ENCODE data around the gene ILK.

ILK gene

DNA sequence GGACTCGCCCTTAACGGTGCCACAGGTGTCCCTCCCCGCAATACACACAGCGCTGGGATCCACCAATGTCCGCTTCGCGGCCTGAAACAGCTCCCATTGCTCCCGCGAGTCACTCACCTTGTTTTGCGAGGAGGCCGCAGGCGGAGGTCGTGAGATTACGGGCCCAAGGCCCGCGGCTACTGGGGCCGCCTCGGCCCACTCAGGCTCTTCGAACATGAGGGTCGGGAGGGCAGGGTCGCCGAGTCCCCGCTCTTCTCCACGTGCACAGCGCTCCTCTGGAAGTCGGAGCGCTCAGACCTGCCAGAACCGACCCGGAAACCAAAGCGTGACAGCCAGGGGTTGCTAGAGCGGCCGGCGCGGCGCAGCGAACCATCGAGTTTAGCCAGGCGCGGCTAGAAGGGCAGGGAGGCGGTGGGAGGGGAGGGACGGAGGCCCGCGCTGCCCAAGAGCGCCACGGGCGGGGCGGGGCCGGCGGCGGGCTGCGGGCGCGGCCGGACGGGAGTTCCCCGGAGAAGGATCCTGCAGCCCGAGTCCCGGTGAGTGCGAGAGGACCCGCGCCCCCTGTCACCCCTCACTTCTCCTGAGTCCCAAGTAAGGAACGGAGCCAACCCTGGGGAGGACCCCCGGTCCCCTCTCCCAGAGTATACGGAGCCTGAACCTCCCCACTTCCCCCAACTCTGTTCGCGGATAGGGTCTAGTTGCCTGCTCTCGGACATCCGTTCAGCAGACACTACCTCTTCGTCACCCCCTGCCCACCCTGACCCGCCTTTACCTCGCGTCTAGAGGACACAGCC is at the start of gene ILK, which contains the start of gene RRP8:
Gene ILK (plus strand): TSS at position 488 of the 794 bp plus-strand sequence. CDS start 498 bp downstream, outside the sequence.
Gene RRP8 (minus strand): TSS at position 330 of the 794 bp plus-strand sequence. CDS start 114 bp downstream, at position 216.
- peak; percentile 92 for DNase-seq

DNA sequence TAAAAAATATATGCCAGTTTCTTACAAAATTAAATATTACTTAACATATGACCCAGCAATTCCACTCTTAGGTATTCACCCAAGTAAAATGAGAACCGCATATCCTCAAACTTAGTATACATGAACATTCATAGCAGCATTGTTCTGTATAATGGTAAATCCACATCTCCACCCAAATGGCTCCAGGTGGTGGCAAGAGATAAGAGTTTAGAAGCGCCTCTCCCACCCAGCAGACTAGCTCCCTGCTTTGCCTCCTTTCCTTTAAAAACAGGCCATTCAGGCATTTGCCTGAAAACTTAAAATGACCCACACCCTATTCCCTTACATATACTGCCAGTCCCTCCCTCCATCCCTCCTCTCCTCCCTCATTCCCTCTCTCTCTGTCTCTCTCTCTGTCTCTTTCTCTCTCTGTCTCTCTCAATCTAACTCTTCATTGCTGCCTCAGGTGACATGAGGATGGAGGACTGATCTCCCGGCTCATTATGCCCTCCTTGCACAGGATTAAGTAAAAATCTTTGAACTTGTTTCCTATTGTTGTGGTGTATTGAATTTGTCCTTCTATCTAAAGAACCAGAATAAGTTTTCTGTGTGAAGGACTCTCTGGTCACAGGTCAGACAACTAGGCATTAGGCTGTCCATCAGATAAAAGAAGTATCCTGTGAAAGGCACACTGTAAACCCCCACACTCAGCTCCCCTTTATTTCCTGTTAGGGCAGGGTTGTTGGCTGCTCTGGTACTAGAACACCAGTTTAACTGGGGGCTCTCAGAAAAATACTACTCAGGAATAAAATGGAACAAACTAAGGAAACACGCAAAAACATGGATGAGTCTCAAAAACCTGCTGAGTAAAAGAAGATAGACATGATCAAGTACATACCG is 48.5 kb upstream of the ILK start:
- no peak for DNase-seq

DNA sequence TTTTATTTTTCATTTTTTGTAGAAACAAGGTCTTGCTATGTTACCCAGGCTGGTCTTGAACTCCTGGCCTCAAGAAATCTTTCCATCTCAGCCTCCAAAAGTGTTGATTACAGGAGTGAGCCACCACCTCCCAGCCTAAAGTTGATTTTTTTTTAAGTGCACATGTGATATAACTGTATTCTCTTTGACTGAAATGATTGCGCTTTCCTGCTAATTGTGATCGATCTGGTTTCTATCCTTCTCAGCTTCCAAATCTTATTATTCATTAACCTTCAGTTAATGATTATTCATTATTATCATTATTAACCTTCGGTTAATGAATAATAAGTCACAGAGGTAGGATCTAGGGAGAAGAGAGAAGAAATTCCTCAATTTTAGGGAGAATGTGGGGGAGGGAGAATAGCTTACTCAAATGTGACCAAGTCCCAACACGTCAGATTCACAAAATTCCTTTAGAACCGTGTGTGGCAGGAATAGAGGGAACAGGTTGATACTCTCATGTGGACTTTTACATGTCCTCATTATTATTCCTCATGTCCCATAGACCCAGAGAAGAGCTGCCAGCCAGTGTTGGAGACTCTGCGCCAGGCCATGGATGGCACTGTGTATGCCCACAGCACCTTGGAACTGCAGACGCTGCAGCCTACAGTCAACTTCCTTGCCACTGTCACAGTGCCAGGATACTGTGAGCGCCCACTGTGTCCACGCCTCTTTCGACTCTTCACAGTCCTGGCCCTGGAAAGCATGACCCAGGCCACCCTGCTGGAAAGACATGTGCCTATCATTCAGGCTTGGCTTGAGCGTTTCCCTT is 47.2 kb upstream of the ILK start:
- DNase-seq: no peak

DNA sequence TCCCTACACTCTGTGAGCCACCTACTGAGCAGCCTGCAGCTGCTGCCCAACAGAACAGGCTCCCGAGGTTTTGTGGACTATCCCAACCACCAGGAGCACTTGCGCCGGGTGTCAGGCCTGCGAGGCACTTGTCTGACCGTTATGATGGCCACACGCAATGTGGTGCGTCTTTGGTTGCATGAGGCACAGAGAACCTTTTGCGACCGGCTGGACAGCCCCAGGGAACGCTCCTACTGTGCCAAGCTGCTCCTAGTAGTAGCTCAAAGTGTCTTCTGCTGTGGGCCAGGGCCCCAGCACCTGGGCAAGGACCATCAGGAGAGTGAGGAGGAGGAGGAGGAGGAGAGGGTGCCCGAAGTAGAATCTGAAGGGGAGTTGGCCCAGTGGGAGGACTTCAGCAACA is 46.5 kb upstream of the ILK start:
- DNase-seq: no peak

DNA sequence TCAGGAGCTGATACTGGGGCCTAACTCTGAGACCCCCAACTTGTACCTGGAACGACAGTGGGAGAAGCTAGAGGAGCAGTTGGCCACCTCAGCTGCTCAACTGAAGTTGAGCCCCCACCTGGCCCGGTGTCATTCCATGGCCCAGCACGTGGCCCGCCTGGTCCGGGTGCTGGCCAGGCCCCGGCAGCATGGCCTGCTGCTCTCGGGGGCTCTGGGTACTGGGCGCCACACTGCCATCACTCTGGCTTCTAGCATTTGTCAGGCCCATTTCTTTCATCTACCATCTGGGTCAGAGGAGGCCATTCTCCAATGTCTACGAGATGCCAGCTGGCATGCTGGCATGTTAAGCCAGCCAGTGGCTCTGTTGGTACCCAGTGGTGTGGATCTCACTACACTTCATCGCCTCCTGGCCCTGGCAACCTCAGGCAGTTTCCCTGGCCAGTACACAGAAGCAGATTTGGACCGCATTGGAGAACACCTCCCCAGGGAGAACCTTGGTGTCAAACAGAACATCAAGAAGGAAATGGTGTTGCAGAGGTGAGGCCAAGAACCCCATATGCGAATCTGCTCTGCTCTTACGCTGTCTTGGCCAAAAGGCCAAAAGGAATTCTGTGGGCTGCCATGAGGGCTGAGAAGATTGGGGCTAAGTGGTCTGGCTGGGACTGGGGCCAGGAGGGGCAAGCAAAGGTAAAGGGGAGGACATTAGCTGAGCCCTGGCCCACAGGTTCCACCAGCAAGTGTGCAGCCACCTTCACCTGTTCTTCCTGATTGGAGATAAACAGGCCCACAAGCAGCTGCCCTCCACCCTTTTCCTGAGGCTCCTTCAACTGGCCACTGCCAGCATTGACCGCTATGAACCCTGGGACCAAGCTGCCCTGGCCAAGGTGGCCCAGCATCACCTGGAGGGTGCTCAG is 45.6 kb upstream of the ILK start:
- no peak for DNase-seq

DNA sequence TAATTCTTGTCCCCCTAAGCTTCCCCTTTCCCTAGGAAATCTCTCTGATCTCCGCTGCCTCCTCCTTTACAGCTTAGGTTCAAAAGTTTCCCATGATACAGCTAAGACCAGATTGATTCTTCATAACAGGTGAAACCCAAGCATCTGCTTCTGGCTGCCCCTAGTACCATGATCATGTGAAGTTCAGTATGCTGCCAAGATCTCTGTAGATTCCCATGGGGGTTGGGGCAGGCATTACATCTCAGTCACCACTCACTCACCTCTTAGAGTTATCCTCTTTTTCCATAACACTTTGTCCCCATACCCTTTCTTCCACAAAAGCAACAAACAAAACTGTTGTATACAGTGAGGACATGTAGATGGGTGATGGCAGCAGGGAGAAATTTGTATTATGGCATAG is 44.2 kb upstream of the ILK start:
- DNase-seq: no peak

DNA sequence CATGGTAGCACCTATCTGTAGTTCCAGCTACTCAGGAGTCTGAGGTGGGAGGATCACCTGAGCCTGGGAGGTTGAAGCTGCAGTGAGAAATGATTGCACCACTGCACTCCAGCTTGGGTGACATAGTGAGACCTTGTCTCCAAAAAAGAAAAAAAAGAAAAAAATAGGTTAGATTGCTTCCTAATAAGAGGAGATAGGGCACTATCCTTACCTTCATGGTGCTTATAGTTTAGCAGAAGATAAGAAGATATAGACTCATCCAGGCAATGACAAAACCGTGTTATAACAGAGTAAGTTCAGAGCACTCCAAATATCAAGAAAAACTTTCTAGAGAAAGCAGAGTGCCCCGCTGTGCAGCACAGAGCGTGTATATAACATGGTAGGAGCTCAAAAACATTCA is 42.3 kb upstream of the ILK start:
- no peak for DNase-seq

DNA sequence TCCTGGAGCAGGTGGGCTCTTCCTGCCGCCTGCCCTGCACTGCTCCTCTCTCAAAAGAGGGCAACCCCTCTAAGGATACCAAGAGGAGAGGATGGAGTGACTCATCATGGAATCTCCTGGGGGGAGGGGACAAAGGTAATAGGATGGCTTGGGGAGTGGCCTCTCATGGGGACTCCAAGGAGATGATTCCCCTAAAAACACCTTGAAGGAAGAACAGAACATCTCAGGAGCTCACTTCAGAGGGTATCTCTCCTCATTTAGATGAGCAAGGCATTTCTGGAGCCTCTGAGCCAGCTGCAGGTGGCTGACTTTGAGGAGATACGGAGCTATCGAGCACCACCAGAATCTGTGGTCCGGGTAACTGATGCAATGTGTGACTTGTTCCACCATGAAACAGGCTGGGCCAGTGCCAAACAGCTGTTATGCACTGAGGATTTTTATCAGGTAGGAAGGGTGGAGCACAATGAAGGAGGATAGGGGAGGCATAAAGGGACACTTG is 40.4 kb upstream of the ILK start:
- no peak for DNase-seq

DNA sequence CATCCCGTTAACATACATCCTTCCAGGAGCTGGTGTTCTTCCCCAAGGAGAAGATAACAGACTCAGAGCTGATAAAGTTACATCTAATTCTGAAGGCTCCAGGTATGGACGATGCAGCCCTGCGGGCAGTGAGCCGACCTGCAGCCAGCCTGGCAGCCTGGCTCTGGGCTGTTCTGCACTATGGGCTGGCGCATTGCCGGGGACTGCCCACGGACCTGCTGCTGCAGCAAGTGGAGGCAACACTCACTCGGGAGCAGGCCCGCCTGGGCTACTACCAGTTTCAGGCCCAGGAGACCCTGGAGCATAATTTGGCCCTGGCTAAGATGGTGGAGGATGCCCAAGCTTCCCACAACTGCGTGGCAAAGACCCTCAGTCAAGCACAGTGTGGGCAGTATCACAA is 39.9 kb upstream of the ILK start:
- DNase-seq: no peak

DNA sequence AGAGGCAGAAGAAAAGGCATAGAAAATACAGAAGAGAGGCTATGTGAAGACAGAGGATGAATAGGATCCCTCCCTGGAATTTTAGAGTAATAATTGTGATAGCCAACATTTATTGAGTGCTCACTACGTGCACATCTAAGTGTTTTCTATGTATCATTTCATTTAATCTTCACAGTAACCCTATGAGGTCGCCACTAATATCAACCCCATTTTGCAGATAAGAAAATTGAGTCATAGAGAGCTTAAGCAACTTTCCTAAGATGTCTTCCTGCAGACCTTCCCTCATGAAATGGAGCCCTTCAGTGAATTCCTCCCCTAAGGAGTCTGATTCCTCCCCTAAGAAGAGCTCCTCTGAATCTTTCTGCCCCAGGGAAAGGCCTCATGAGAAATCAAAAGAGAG is 38.2 kb upstream of the ILK start:
- no peak for DNase-seq

DNA sequence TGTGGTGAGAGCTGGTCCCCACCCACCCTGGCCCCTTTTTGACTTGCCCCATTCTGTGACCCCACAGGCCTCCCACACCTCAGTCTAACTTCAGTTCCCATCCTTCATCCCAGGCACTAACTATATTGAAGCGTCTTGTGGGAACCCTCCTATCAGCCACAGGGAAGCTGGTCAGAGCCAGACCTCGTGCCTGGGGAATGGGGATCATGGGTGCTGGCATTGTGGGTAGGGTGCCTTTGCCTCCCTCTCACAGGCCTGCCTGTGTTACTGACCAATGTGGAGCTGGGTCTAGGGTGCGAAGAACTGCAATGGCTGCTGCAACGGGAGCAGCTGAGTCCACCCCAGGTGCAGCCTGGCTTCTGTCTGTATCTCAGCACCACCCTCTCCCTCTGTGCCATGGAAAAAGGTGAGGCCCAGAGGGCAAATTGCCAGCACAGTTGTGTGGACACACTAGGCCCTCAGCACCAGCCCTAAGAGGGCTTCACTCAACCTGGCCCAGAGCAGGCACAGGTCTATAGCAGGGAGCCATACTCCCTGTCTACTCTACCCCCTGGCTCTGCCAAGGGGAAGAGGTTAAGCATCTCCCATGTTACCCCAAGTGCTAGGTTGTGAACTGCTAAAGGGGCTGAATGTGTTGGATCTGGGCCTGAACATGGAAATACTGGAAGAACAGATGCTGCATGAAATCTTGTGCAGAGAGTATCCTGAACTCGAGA is 37.4 kb upstream of the ILK start:
- DNase-seq: no peak

DNA sequence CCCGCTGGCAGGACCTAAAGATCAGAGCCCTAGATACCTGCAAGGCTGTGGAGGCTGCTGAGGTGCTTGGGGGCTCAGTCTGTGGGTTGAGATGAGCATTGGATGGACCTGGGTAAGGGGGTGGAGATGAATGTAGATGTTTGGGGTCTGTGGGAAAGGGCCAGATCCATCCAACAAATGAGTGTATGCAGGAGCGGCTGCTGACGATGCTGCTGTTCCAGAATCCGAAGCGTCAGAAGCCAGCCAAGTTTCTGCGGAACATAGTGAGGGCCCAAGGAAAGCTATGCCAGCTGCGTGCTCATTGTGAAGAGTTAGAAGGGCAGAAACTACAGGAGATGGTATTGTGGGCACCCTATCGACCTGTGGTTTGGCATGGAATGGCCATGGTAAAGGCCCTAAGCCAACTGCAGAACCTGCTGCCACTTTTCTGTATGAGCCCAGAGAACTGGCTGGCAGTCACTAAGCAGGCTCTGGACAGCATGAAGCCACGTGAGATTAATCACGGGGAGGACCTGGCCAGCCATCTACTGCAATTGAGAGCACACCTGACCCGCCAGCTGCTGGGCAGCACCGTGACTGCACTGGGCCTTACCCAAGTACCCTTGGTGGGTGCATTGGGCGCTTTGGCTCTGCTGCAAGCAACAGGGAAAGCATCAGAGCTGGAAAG is 36.7 kb upstream of the ILK start:
- DNase-seq: no peak

DNA sequence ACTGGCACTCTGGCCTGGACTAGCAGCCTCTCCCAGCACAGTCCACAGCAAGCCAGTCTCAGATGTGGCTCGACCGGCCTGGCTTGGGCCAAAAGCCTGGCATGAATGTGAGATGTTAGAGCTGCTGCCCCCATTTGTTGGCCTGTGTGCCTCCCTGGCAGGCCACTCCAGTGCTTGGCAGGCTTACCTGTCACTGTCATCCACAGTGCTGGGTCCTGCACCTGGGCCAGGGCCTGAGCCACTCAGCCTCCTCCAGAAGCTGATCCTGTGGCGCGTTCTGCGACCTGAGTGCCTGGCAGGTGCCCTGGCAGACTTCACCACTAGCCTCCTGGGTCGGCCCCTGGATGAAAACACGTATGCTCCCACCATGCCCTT is 36.2 kb upstream of the ILK start:
- DNase-seq: no peak

DNA sequence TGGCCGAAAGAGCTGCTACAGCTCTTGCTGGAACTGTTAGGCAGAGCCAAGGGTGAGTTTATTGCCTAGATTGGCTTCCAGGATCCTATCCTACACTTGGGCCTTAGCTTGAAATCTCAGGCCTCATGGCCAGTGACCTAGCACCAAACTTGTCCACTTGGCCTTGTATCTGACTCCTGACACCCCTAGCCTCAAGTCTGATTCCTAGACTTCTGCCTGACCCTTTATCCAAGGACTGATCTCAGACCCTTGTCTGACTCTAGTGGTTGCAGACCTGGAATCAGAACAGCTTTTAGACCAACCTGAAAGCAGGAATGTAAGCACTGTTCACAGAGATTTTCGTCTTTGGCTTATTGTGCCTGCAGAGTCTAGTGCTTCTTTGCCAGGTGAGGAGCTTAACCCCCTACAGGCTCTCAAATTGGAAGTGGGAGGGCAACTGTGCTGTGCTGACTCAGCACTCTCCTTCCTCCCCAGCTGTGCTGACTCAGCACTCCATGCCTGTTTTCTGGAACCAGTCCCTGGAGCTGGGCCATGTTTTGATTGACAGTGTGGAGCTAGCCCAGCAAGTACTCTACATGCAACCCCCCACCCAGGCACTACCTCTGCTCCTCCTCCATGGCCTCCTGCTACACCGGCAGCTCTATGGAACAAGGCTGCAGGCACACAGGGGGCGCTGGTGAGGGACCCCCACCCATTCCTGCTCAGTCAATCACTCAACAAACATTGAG is 35.2 kb upstream of the ILK start:
- no peak for DNase-seq

DNA sequence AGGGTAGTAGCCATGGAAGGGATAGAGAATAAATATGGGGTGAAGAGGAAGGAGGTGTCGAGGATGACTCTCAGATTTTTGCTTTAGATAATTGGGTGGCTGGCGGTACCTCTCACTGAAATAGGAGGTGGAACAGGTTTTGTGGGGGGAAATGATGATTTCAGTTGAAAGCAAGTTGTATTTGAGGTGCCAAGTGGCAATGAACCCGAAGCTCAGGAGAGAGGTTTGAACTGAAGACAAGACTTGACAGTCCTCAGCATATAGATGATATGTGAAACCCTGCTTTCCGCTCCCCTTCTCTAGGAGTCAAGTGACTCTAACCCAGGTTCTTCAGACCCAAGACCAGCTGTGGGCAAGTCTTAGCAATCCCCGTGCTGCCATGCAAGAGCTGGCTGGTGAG is 33.9 kb upstream of the ILK start:
- no peak for DNase-seq

DNA sequence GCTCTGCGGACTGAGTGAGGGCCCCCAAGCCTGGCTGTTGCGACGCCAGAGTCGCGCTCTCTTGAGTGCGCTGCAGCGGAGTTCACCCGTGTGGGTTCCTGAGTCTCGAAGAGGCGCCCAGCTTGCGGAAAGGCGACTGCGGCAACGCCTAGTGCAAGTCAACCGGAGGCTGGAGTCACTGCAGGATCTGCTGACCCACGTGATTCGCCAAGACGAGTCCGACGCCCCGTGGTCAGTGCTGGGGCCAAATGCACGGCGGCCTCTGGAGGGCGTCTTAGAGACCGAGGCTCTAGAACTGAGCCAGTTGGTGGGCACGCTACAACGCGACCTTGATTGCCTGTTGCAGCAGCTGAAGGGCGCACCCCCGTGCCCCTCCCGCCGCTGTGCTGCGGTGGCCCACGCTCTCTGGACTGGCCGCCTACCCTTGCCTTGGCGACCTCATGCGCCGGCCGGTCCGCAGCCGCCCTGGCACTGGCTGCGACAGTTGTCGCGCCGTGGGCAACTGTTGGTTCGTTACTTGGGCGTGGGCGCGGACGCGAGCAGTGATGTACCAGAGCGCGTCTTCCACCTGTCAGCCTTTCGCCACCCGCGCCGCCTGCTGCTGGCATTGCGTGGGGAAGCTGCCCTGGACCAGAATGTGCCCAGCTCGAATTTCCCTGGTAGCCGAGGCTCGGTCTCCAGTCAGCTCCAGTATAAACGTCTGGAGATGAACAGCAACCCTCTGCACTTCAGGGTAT is 32.7 kb upstream of the ILK start:
- DNase-seq: no peak

DNA sequence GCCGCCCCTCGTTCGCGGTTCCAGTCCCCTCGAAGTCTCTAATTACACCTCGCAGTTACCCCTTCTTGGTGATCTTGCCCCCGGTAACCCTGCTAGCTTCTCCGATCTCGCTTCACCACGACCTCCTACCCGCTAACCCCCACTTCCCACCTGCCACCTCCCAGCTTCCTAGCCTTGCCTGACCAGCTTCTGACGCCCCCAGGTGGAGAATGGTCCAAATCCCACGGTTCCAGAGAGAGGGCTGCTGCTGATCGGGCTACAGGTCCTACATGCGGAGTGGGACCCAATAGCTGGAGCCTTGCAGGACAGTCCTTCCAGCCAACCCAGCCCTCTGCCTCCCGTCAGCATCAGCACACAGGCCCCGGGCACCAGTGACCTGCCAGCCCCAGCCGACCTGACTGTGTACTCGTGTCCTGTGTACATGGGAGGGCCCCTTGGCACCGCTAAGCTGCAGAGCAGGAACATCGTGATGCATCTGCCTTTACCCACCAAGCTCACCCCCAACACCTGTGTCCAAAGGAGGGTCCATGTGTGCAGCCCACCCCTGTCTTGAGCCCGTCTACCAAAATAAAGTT is 32.1 kb upstream of the ILK start:
- no peak for DNase-seq

DNA sequence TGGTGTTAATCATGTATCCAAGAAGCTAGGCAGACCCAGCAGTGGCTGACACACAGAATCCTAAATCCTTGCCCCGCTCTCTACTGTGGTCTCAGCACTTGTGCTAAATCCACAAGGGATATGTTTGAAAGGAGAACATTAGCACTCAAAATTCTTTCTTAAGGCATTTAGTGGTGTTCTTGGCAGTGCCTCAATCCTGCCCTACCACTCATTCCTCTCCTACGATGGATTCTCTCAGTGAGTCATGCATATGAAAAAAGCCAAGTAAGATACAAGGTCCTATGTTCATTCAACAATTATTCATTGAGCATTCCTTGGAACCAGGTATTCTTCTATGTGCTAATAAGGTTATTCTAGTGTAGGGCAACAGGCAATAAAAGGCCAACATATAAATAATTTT is 31.4 kb upstream of the ILK start:
- DNase-seq: no peak

Measured in activated CD4-positive, alpha-beta T cell treated with anti-CD3 and anti-CD28 coated beads for 48 hours (primary cell).